SU-DHL-6 (cell line): ENCODE measurements around the gene CENPU.

Source experiments
- H2AFZ ChIP-seq: fragments of 200-600 bp; sonication (generic); 2 replicates; pipeline ENCODE4 v1.6.1; 2014; ENCODE audit warnings: low read depth, mild to moderate bottlenecking, moderate library complexity, mixed read lengths, antibody characterized with exemption, low read length; ENCODE audit not compliant: severe bottlenecking
- H3F3A ChIP-seq: fragments of 200-600 bp; shearing (Covaris generic); 2 replicates; pipeline ENCODE4 v1.6.0; 2016; ENCODE audit warnings: antibody characterized with exemption, mild to moderate bottlenecking; ENCODE audit not compliant: insufficient read depth
- H3K27ac ChIP-seq: fragments of 200-600 bp; sonication (generic); 2 replicates; pipeline ENCODE4 v1.5.1; 2016; ENCODE audit warnings: low read depth, mild to moderate bottlenecking, low read length, moderate library complexity, mixed read lengths
- H3K27me3 ChIP-seq: fragments of 200-600 bp; sonication (generic), shearing (Covaris generic); 2 replicates; pipeline ENCODE4 v1.6.0; 2014; ENCODE audit warnings: mild to moderate bottlenecking, low read length
- H3K36me3 ChIP-seq: fragments of 200-600 bp; sonication (generic); 2 replicates; pipeline ENCODE4 v1.6.1; 2014; ENCODE audit warnings: mild to moderate bottlenecking, low read length, mixed read lengths
- H3K4me2 ChIP-seq: fragments of 300-600, 200-600 bp; shearing (Covaris generic), sonication (generic); 2 replicates; pipeline ENCODE4 v1.6.0; 2014; ENCODE audit warnings: low read length, low read depth, mild to moderate bottlenecking; ENCODE audit not compliant: poor library complexity, severe bottlenecking
- H3K4me3 ChIP-seq: fragments of 200-600 bp; sonication (generic); 2 replicates; pipeline ENCODE4 v1.5.1; 2014; ENCODE audit warnings: antibody characterized with exemption, low read length, mild to moderate bottlenecking, mixed read lengths; ENCODE audit not compliant: insufficient read depth, poor library complexity, severe bottlenecking
- H3K79me2 ChIP-seq: fragments of 200-600 bp; sonication (generic); 2 replicates; pipeline ENCODE4 v1.6.1; 2014; ENCODE audit warnings: mild to moderate bottlenecking, low read length, moderate library complexity; ENCODE audit not compliant: insufficient read depth
- H3K9ac ChIP-seq: fragments of 200-600 bp; sonication (generic); 2 replicates; pipeline ENCODE4 v1.7.0; 2014; ENCODE audit warnings: mild to moderate bottlenecking, low read length
- H3K9me2 ChIP-seq: fragments of 200-600 bp; sonication (generic); replicated peaks from 2 replicates; pipeline ENCODE4 v1.6.1; 2014; ENCODE audit warnings: low read length; ENCODE audit not compliant: insufficient read depth
- H3K9me3 ChIP-seq: fragments of 200-600 bp; sonication (generic); 2 replicates; pipeline ENCODE4 v1.6.1; 2014; ENCODE audit warnings: low read length, mixed read lengths; ENCODE audit not compliant: insufficient read depth
- H4K20me1 ChIP-seq: fragments of 200-600 bp; sonication (generic); 2 replicates; pipeline ENCODE4 v1.6.1; 2014; ENCODE audit warnings: low read depth, mild to moderate bottlenecking, antibody characterized with exemption, low read length, moderate library complexity, mixed read lengths
- EZH2phosphoT487 ChIP-seq: fragments of 200-600 bp; sonication (generic), shearing (Covaris generic); conservative IDR thresholded peaks from 2 replicates; pipeline ENCODE4 v1.6.1; 2018; ENCODE audit warnings: mild to moderate bottlenecking, antibody characterized with exemption, low read length, moderate library complexity, mixed read lengths
- TF ChIP-seq, protein P1 (sequence below): fragments of 200-600 bp; sonication (generic); IDR thresholded peaks from one replicate; pipeline ENCODE4 v1.5.1; 2017; ENCODE audit warnings: antibody characterized with exemption, mild to moderate bottlenecking, low read length, moderate library complexity; ENCODE audit not compliant: insufficient read depth, poor library complexity, severe bottlenecking

CENPU gene

DNA sequence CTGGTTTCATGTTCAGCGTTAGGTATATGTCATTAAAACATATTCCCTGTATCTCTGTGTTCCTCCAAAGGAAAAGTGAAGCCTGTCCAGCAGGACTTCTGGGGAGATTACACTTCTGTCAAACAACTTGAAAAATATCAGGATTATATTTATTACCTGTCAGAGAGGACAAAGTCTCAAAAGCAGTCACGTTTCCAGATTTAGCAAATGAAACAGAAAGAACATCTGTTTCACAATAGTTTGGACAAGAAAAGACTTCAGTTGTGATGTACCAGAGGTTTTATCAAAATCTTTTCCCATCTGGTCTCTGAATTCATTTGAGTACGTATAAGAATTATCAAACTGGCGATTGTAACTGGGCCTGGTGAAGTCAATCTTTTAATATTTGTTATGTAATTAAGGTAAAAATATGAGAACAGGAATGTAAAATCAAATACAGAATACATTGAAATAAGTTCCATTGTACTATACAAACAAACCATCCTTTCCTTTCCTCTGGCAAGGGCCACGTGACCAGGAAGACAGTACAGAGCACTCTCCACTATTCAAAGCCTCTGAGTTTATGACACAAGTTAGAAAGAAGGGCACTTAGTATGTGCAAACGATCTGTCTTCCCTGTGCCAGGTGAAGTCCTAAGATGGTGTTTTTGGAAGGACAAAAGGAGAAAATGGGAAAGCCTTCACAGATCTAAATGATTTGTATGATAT, 87.8 kb downstream of the CENPU start:
- H3F3A ChIP-seq, result peaks cover 9% of the 10 kb centered on the region
- no peaks in the 10 kb centered on the region for H3K27me3 ChIP-seq
- H3K4me2 ChIP-seq, result peak overlapping the region; percentile 79
- H3K79me2 ChIP-seq, result peaks cover 81% of the 10 kb centered on the region
- H3K27ac ChIP-seq, result peak overlapping the region; percentile 71; the same call in 1 of the 2 replicates
- H3K4me3 ChIP-seq, result no peak overlapping the region
- no peak overlapping the region for H2AFZ ChIP-seq
- 0 out of 2 replicates have a peak overlapping the region, but pooled peaks have one; percentile 94 for H3K9ac ChIP-seq
- TF ChIP-seq, protein P1, sequence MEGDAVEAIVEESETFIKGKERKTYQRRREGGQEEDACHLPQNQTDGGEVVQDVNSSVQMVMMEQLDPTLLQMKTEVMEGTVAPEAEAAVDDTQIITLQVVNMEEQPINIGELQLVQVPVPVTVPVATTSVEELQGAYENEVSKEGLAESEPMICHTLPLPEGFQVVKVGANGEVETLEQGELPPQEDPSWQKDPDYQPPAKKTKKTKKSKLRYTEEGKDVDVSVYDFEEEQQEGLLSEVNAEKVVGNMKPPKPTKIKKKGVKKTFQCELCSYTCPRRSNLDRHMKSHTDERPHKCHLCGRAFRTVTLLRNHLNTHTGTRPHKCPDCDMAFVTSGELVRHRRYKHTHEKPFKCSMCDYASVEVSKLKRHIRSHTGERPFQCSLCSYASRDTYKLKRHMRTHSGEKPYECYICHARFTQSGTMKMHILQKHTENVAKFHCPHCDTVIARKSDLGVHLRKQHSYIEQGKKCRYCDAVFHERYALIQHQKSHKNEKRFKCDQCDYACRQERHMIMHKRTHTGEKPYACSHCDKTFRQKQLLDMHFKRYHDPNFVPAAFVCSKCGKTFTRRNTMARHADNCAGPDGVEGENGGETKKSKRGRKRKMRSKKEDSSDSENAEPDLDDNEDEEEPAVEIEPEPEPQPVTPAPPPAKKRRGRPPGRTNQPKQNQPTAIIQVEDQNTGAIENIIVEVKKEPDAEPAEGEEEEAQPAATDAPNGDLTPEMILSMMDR, result no peak
- TF ChIP-seq EZH2phosphoT487, result no peak
- H3K36me3 ChIP-seq, result peaks cover 15% of the 10 kb centered on the region; the same call in 1 of the 2 replicates
- no peaks in the 10 kb centered on the region for H3K9me2 ChIP-seq
- H4K20me1 ChIP-seq, result no peaks in the 10 kb centered on the region
- no peaks in the 10 kb centered on the region for H3K9me3 ChIP-seq

DNA sequence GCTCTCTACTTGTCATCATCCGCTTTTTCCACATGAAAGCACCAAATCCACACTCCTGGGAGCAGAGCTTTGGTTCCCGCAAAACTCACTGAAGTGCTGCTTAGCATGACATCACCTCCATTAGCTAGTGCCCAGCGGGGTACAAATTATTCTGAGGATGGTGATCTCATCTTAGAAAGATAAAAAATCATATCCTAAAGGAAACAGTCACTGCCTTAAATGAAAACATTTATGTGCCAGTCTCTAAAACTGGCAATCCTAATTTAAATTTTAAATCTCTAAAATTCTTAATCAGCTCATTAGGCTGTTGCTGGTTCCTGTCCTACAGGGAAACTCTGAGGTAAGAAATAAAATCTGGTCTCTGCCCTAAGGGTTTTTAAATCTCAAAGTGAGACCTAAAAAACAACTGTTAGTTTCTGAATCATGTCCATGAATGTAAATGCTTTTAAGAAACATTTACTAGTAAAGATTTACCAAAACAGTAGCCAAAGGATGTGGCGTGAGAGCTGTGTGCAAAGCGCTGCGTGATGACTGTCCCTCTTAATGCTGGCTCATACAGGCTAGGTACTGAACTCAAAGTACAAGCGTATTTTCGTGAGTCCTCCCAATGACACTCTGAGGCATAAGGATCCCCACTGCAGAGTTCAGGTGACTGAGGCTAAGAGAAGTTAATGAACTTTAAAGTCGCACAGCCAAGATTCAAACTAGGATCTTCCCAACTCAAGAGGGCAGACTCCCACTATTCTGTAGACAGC, 89.2 kb downstream of the CENPU start:
- Histone ChIP-seq H3K9ac (no peak overlapping the region), H3K27ac (no peak overlapping the region), H3K27me3 (no peaks in the 10 kb centered on the region), H3F3A (peaks cover 4% of the 10 kb centered on the region; the same call in 1 of the 2 replicates), H3K9me2 (no peaks in the 10 kb centered on the region), H3K9me3 (no peaks in the 10 kb centered on the region), H3K4me3 (no peak overlapping the region), H4K20me1 (no peaks in the 10 kb centered on the region; the same call in 1 of the 2 replicates), H2AFZ (no peak overlapping the region), H3K4me2 (no peak overlapping the region), H3K36me3 (peaks cover 15% of the 10 kb centered on the region; the same call in 1 of the 2 replicates), H3K79me2 (peaks cover 94% of the 10 kb centered on the region)
- TF ChIP-seq EZH2phosphoT487, result no peak
- TF ChIP-seq, protein P1, result no peak
